ENCODE results near the gene CHRNG.

The CHRNG gene

GRCh38 chr2:232537499-232537898 lies 2.0 kb upstream of the CHRNG start:
- Histone ChIP-seq H3K4me1 (ENCODE audit: control insufficient read depth, insufficient read depth, low read length, unreplicated experiment) (no peaks in the 10 kb centered on the region), H3K79me2 (ENCODE audit: control insufficient read depth, insufficient read depth, low read length, unreplicated experiment) (no peaks in the 10 kb centered on the region), H3K4me3 (ENCODE audit: low read depth, low read length) (no peak overlapping the region), H2AFZ (ENCODE audit: low read length, unreplicated experiment) (no peak overlapping the region), H3K27me3 (ENCODE audit: insufficient read depth, low read length) (peaks cover 7% of the 10 kb centered on the region), H3K27ac (ENCODE audit: low read depth, low read length) (no peak overlapping the region), H3K36me3 (ENCODE audit: insufficient read depth, low read length) (no peaks in the 10 kb centered on the region)

- no peaks in the 10 kb centered on the region for H3K79me2 ChIP-seq (ENCODE audit: control insufficient read depth, insufficient read depth, low read length, unreplicated experiment)
- H3K4me1 ChIP-seq (ENCODE audit: control insufficient read depth, insufficient read depth, low read length, unreplicated experiment): no peaks in the 10 kb centered on the region
- no peaks in the 10 kb centered on the region for H3K36me3 ChIP-seq (ENCODE audit: insufficient read depth, low read length)
- no peak overlapping the region for H2AFZ ChIP-seq (ENCODE audit: low read length, unreplicated experiment)
- no peak overlapping the region for H3K4me3 ChIP-seq (ENCODE audit: low read depth, low read length)
- no peak overlapping the region for H3K27ac ChIP-seq (ENCODE audit: low read depth, low read length)
- peaks cover 7% of the 10 kb centered on the region for H3K27me3 ChIP-seq (ENCODE audit: insufficient read depth, low read length)
These were observed 821 bp upstream of the CHRNG start for GRCh38 chr2:232538671-232539070.

GRCh38 chr2:232540441-232541041 lies 1.0 kb downstream of the CHRNG start:
- Histone ChIP-seq H3K27ac (ENCODE audit: low read depth, low read length) (no peak overlapping the region), H3K36me3 (ENCODE audit: insufficient read depth, low read length) (no peaks in the 10 kb centered on the region), H2AFZ (ENCODE audit: low read length, unreplicated experiment) (no peak overlapping the region), H3K4me3 (ENCODE audit: low read depth, low read length) (no peak overlapping the region), H3K4me1 (ENCODE audit: control insufficient read depth, insufficient read depth, low read length, unreplicated experiment) (no peaks in the 10 kb centered on the region), H3K27me3 (ENCODE audit: insufficient read depth, low read length) (peaks cover 7% of the 10 kb centered on the region), H3K79me2 (ENCODE audit: control insufficient read depth, insufficient read depth, low read length, unreplicated experiment) (no peaks in the 10 kb centered on the region)

- H3K36me3 ChIP-seq (ENCODE audit: insufficient read depth, low read length): 0 out of 2 replicates have a peak, but pooled peaks cover under 1% of the 10 kb centered on the region
- H3K4me3 ChIP-seq (ENCODE audit: low read depth, low read length): no peak overlapping the region
- H2AFZ ChIP-seq (ENCODE audit: low read length, unreplicated experiment): no peak overlapping the region
- H3K79me2 ChIP-seq (ENCODE audit: control insufficient read depth, insufficient read depth, low read length, unreplicated experiment): no peaks in the 10 kb centered on the region
- no peaks in the 10 kb centered on the region for H3K4me1 ChIP-seq (ENCODE audit: control insufficient read depth, insufficient read depth, low read length, unreplicated experiment)
- H3K27me3 ChIP-seq (ENCODE audit: insufficient read depth, low read length): peaks cover 7% of the 10 kb centered on the region
- H3K27ac ChIP-seq (ENCODE audit: low read depth, low read length): no peak overlapping the region
These were observed 1.9 kb downstream of the CHRNG start for GRCh38 chr2:232541195-232541960.

- Histone ChIP-seq H3K27ac (ENCODE audit: low read depth, low read length) (no peak overlapping the region), H3K36me3 (ENCODE audit: insufficient read depth, low read length) (peaks cover 8% of the 10 kb centered on the region; the same call in 1 of the 2 replicates), H3K4me3 (ENCODE audit: low read depth, low read length) (no peak overlapping the region), H3K4me1 (ENCODE audit: control insufficient read depth, insufficient read depth, low read length, unreplicated experiment) (no peaks in the 10 kb centered on the region), H3K27me3 (ENCODE audit: insufficient read depth, low read length) (peaks cover 7% of the 10 kb centered on the region), H2AFZ (ENCODE audit: low read length, unreplicated experiment) (no peak overlapping the region), H3K79me2 (ENCODE audit: control insufficient read depth, insufficient read depth, low read length, unreplicated experiment) (no peaks in the 10 kb centered on the region)
These were observed 2.6 kb downstream of the CHRNG start for GRCh38 chr2:232541961-232542714.

- Histone ChIP-seq H3K36me3 (ENCODE audit: insufficient read depth, low read length) (peaks cover 13% of the 10 kb centered on the region; the same call in 1 of the 2 replicates), H3K79me2 (ENCODE audit: control insufficient read depth, insufficient read depth, low read length, unreplicated experiment) (peaks cover 5% of the 10 kb centered on the region), H3K4me3 (ENCODE audit: low read depth, low read length) (no peak overlapping the region), H3K4me1 (ENCODE audit: control insufficient read depth, insufficient read depth, low read length, unreplicated experiment) (no peaks in the 10 kb centered on the region), H3K27ac (ENCODE audit: low read depth, low read length) (no peak overlapping the region), H2AFZ (ENCODE audit: low read length, unreplicated experiment) (no peak overlapping the region), H3K27me3 (ENCODE audit: insufficient read depth, low read length) (peaks cover 7% of the 10 kb centered on the region)
These were observed 3.4 kb downstream of the CHRNG start for GRCh38 chr2:232542715-232543467.

- Histone ChIP-seq H3K36me3 (ENCODE audit: insufficient read depth, low read length) (peaks cover 16% of the 10 kb centered on the region; the same call in 1 of the 2 replicates), H3K4me1 (ENCODE audit: control insufficient read depth, insufficient read depth, low read length, unreplicated experiment) (no peaks in the 10 kb centered on the region), H3K79me2 (ENCODE audit: control insufficient read depth, insufficient read depth, low read length, unreplicated experiment) (peaks cover 8% of the 10 kb centered on the region), H3K4me3 (ENCODE audit: low read depth, low read length) (no peak overlapping the region), H3K27ac (ENCODE audit: low read depth, low read length) (no peak overlapping the region), H3K27me3 (ENCODE audit: insufficient read depth, low read length) (peaks cover 7% of the 10 kb centered on the region), H2AFZ (ENCODE audit: low read length, unreplicated experiment) (no peak overlapping the region)
These were observed 4.0 kb downstream of the CHRNG start for GRCh38 chr2:232543491-232543890.

GRCh38 chr2:232543928-232544631 lies 4.6 kb downstream of the CHRNG start:
- Histone ChIP-seq H3K36me3 (ENCODE audit: insufficient read depth, low read length) (peaks cover 17% of the 10 kb centered on the region; the same call in 1 of the 2 replicates), H3K27me3 (ENCODE audit: insufficient read depth, low read length) (peaks cover 6% of the 10 kb centered on the region)

GRCh38 chr2:232544674-232545073 lies 5.2 kb downstream of the CHRNG start:
- Histone ChIP-seq H3K36me3 (ENCODE audit: insufficient read depth, low read length) (peaks cover 17% of the 10 kb centered on the region; the same call in 1 of the 2 replicates), H3K79me2 (ENCODE audit: control insufficient read depth, insufficient read depth, low read length, unreplicated experiment) (peaks cover 16% of the 10 kb centered on the region), H3K27me3 (ENCODE audit: insufficient read depth, low read length) (no peaks in the 10 kb centered on the region), H3K27ac (ENCODE audit: low read depth, low read length) (no peak overlapping the region), H2AFZ (ENCODE audit: low read length, unreplicated experiment) (no peak overlapping the region), H3K4me3 (ENCODE audit: low read depth, low read length) (no peak overlapping the region), H3K4me1 (ENCODE audit: control insufficient read depth, insufficient read depth, low read length, unreplicated experiment) (no peaks in the 10 kb centered on the region)

More at GRCh38 chr2:232543928-232544631, 4.6 kb downstream of the CHRNG start:
- Histone ChIP-seq H2AFZ (ENCODE audit: low read length, unreplicated experiment) (no peak overlapping the region), H3K4me1 (ENCODE audit: control insufficient read depth, insufficient read depth, low read length, unreplicated experiment) (no peaks in the 10 kb centered on the region), H3K27ac (ENCODE audit: low read depth, low read length) (no peak overlapping the region), H3K79me2 (ENCODE audit: control insufficient read depth, insufficient read depth, low read length, unreplicated experiment) (peaks cover 10% of the 10 kb centered on the region), H3K4me3 (ENCODE audit: low read depth, low read length) (no peak overlapping the region)

All from ACC112 (cell line).